GM12878 (cell line): ENCODE data around the gene GPC5. TPM values are rescaled to one million over a fixed set of nuclear protein-coding genes. Genes with fewer than 3 reads are reported as not detected.
"Not testable (repeated sequence)": the region's sequence is repeated elsewhere in the genome, so short reads cannot be mapped to it uniquely, and the experiment has no call there.

Experiments used
- ATAC-seq: fragments of 200-7000 bp; cut with Tn5 transposase; 3 replicates; pipeline ENCODE4 v1.9.1; 2020; ENCODE audit warnings: mild to moderate bottlenecking, moderate library complexity
- BruUV-seq: library from RNA; stranded (reverse); fragments of 400-500 nt; replicated peaks from 2 replicates; lab custom pipeline; 2021; lab: Mats Ljungman, UMichigan
- CTCF ChIA-PET: fragments of 300-600 bp; sonication (Branson Sonifier 250); formaldehyde crosslinking; extraction: SDS; loops from one replicate; lab custom pipeline; 2021; ENCODE audit warnings: inconsistent platforms; lab: Yijun Ruan, JAX
- POLR2A ChIA-PET: fragments of 350-600 bp; formaldehyde crosslinking; extraction: SDS; loops from one replicate; lab custom pipeline; 2021; ENCODE audit warnings: inconsistent platforms; lab: Charles Lee
- RAD21 ChIA-PET: fragments of 300-600 bp; sonication (Branson Sonifier 250); formaldehyde crosslinking; loops from one replicate; lab custom pipeline; 2023; ENCODE audit warnings: antibody characterized with exemption; ENCODE audit not compliant: unreplicated experiment; lab: Charles Lee
- SMC1A ChIA-PET: fragments of 300-600 bp; sonication (Branson Sonifier 250); formaldehyde crosslinking; loops from one replicate; lab custom pipeline; 2023; ENCODE audit not compliant: unreplicated experiment, uncharacterized antibody; lab: Charles Lee
- DNase-seq: peaks from one replicate; pipeline ENCODE4 v3.0.0-alpha.2; 2011; ENCODE audit warnings: low read depth, low spot score
- FAIRE-seq: peaks from 3 replicates; lab custom pipeline; 2011; peaks lifted over from hg19 to GRCh38; lab: Jason Lieb, UNC
- H2AFZ ChIP-seq: 2 replicates; pipeline ENCODE4 v1.6.0; 2011; ENCODE audit warnings: low read depth, low read length, control low read depth; ENCODE audit not compliant: control insufficient read depth
- H3K27ac ChIP-seq: 2 replicates; pipeline ENCODE4 v1.5.1; 2011; ENCODE audit warnings: control low read depth; ENCODE audit not compliant: control insufficient read depth, insufficient read depth
- H3K27me3 ChIP-seq, 2 experiments: replicated peaks in 1 of 2; 2 replicates each; pipeline versions ENCODE4 v1.6.0 to v1.6.1; 2011; ENCODE audit warnings: low read length in 1 of 2; ENCODE audit not compliant: control insufficient read depth in 2 of 2, insufficient read depth in 2 of 2
- H3K36me3 ChIP-seq, 2 experiments: 2 replicates each; pipeline ENCODE4 v1.5.1; 2011; ENCODE audit warnings: low read length in 1 of 2; ENCODE audit not compliant: control insufficient read depth in 2 of 2, insufficient read depth in 2 of 2
- H3K4me1 ChIP-seq: 2 replicates; pipeline ENCODE4 v1.6.1; 2011; ENCODE audit warnings: mild to moderate bottlenecking, low read length, moderate library complexity, mixed read lengths; ENCODE audit not compliant: control insufficient read depth, insufficient read depth
- H3K4me2 ChIP-seq: 2 replicates; pipeline ENCODE4 v1.6.0; 2011; ENCODE audit warnings: control low read depth; ENCODE audit not compliant: control insufficient read depth, insufficient read depth
- H3K4me3 ChIP-seq: fragments of 200-600 bp; sonication (generic); 2 replicates; pipeline ENCODE4 v1.5.1; 2016
- H3K79me2 ChIP-seq: 2 replicates; pipeline ENCODE4 v1.6.0; 2011; ENCODE audit warnings: low read length; ENCODE audit not compliant: control insufficient read depth, insufficient read depth
- H3K9ac ChIP-seq: 2 replicates; pipeline ENCODE4 v1.8.0; 2011; ENCODE audit warnings: low read length, control low read depth, mixed read lengths; ENCODE audit not compliant: control insufficient read depth, insufficient read depth
- H3K9me3 ChIP-seq: replicated peaks from 3 replicates; pipeline ENCODE4 v1.5.1; 2011; ENCODE audit warnings: mild to moderate bottlenecking, low read length; ENCODE audit not compliant: control insufficient read depth, insufficient read depth
- H4K20me1 ChIP-seq: 2 replicates; pipeline ENCODE4 v1.6.0; 2011; ENCODE audit not compliant: control insufficient read depth, insufficient read depth
- BCL3 ChIP-seq: IDR thresholded peaks from 2 replicates; pipeline ENCODE4 v1.6.1; 2011; ENCODE audit warnings: borderline replicate concordance, low read depth, mild to moderate bottlenecking, moderate library complexity, low read length; ENCODE audit not compliant: insufficient read depth, poor library complexity, severe bottlenecking
- BMI1 ChIP-seq: fragments of 450-650 bp; IDR thresholded peaks from 2 replicates; pipeline ENCODE4 v1.6.1; 2016; ENCODE audit warnings: mild to moderate bottlenecking, moderate library complexity, borderline replicate concordance
- E4F1 ChIP-seq: fragments of 450-650 bp; IDR thresholded peaks from 2 replicates; pipeline ENCODE4 v1.6.1; 2018; ENCODE audit warnings: borderline replicate concordance, mild to moderate bottlenecking; ENCODE audit not compliant: partially characterized antibody
- EGR1 ChIP-seq, 2 experiments: IDR thresholded peaks; 1 replicate in 1 of 2; 2 replicates in 1 of 2; pipeline ENCODE4 v1.6.1; 2011 to 2012; ENCODE audit warnings: low read depth in 2 of 2, low read length in 2 of 2, borderline replicate concordance in 1 of 2, mild to moderate bottlenecking in 1 of 2, moderate library complexity in 1 of 2
- EZH2 ChIP-seq: IDR thresholded peaks from 2 replicates; pipeline ENCODE4 v1.6.1; 2012; ENCODE audit warnings: low read depth, mild to moderate bottlenecking, control low read depth, inconsistent platforms, low read length, borderline replicate concordance; ENCODE audit not compliant: control insufficient read depth
- FOXK2 ChIP-seq: fragments of 450-650 bp; IDR thresholded peaks from 2 replicates; pipeline ENCODE4 v1.6.1; 2017; ENCODE audit warnings: mild to moderate bottlenecking, moderate library complexity
- IRF4 ChIP-seq: IDR thresholded peaks from 2 replicates; pipeline ENCODE4 v1.6.1; 2011; ENCODE audit warnings: low read depth, low read length
- MEF2A ChIP-seq: IDR thresholded peaks from 2 replicates; pipeline ENCODE4 v1.6.1; 2011; ENCODE audit warnings: low read depth, mild to moderate bottlenecking, low read length, moderate library complexity; ENCODE audit not compliant: insufficient read depth
- POU2F2 ChIP-seq: IDR thresholded peaks from 3 replicates; pipeline ENCODE4 v1.6.1; 2011; ENCODE audit warnings: low read depth, mild to moderate bottlenecking, low read length, borderline replicate concordance
- RELA ChIP-seq: fragments of 450-650 bp; IDR thresholded peaks from 2 replicates; pipeline ENCODE4 v1.8.0; 2014; ENCODE audit warnings: borderline replicate concordance; ENCODE audit not compliant: partially characterized antibody
- SMAD5 ChIP-seq: IDR thresholded peaks from 2 replicates; pipeline ENCODE4 v1.6.1; 2016; ENCODE audit warnings: antibody characterized with exemption, low read depth
- STAT1 ChIP-seq: fragments of 450-650 bp; conservative IDR thresholded peaks from 2 replicates; pipeline ENCODE4 v1.6.1; 2014; ENCODE audit warnings: antibody characterized with exemption, mild to moderate bottlenecking
- TAF1 ChIP-seq: IDR thresholded peaks from 2 replicates; pipeline ENCODE4 v1.6.1; 2011; ENCODE audit warnings: mild to moderate bottlenecking, low read depth, low read length, borderline replicate concordance
- TARDBP ChIP-seq: IDR thresholded peaks from 2 replicates; pipeline ENCODE4 v1.6.1; 2016; ENCODE audit warnings: borderline replicate concordance
- TCF3 ChIP-seq: IDR thresholded peaks from 2 replicates; pipeline ENCODE4 v1.6.1; 2012; ENCODE audit warnings: low read depth, mild to moderate bottlenecking, low read length, borderline replicate concordance; ENCODE audit not compliant: insufficient read depth
- YY1 ChIP-seq: IDR thresholded peaks from 2 replicates; pipeline ENCODE4 v1.6.1; 2011; ENCODE audit warnings: low read depth, mild to moderate bottlenecking, low read length
- WGBS: methylation state at CpG from one replicate; pipeline ENCODE4 v1.1.6; 2016; ENCODE audit warnings: low lambda C conversion rate; ENCODE audit not compliant: insufficient replicate concordance, insufficient coverage; ENCODE audit errors: missing lambda C conversion rate; 5-methylcytosine and 5-hydroxymethylcytosine counted together
- in situ Hi-C: fragments of 300-500 bp; cut with MboI; formaldehyde crosslinking; loops from 9 replicates; pipeline ENCODE4 v1.14.3; 2018; ENCODE audit warnings: mixed read lengths
- intact Hi-C: fragments of 100-400 bp; cut with micrococcal nuclease; formaldehyde crosslinking; loops from one replicate; pipeline ENCODE4 v1.14.2; 2022; ENCODE audit not compliant: unreplicated experiment
- polyA plus RNA-seq, 11 experiments: library from polyadenylated mRNA; depleted of rRNA in 4 of 11; unstranded in 6 of 11; stranded (reverse) in 5 of 11; fragments of >200 nt; fragmentation: Nextera tagmentation in 4 of 11; fragmentation: Illumina TruSeq in 1 of 11; extraction: Ambion mirVana in 4 of 11; extraction: Trizol in 1 of 11; gene quantifications; 1 replicate in 1 of 11; 2 replicates in 10 of 11; pipeline versions ENCODE4 v1.2.1 to v1.2.3, GENCODE V29; 2011 to 2016; ENCODE audit warnings: inconsistent platforms in 2 of 11, missing spikeins in 2 of 11, low read depth in 1 of 11
- total RNA-seq, 4 experiments: library from RNA; depleted of rRNA in 3 of 4; stranded (reverse); fragments of >200 nt in 3 of 4; fragmentation: Illumina TruSeq in 1 of 4; extraction: Trizol in 1 of 4; gene quantifications; 2 replicates each; pipeline versions ENCODE4 v1.2.1 to v1.2.3, GENCODE V29; 2013 to 2021

GPC5 gene
- total and polyA plus RNA-seq, 10 of the 15 experiments (the other 5 are each of a cell fraction or from before 2014, with no cell fraction given) = 0.05 to 0.87 (median 0.44) TPM; not detected in 1

GRCh38 chr13:92272177-92272576 lies 873.8 kb downstream of the GPC5 start:
- no peak for ATAC-seq
- in situ Hi-C loops = no loop called here

GRCh38 chr13:92280986-92281385 lies 882.6 kb downstream of the GPC5 start:
- H3K9ac ChIP-seq, in situ Hi-C loops, RAD21 ChIA-PET, H3K4me3 ChIP-seq, POLR2A ChIA-PET, FAIRE-seq, SMC1A ChIA-PET, intact Hi-C loops, CTCF ChIA-PET, H3K27me3 ChIP-seq, H3K4me2 ChIP-seq, H3K9me3 ChIP-seq, BruUV-seq, DNase-seq, H3K4me1 ChIP-seq, H4K20me1 ChIP-seq, H3K36me3 ChIP-seq, H2AFZ ChIP-seq, H3K79me2 ChIP-seq, H3K27ac ChIP-seq, ATAC-seq: not testable (repeated sequence)
- 20% methylated on average over 8 of the region's 8 CpGs for WGBS

More at GRCh38 chr13:92272177-92272576, 873.8 kb downstream of the GPC5 start:
- Histone ChIP-seq H3K4me3 (no peak overlapping the region), H3K27me3 (no peaks in the 10 kb centered on the region), H3K36me3 (no peaks in the 10 kb centered on the region), H3K79me2 (no peaks in the 10 kb centered on the region), H3K27ac (no peak overlapping the region), H4K20me1 (no peaks in the 10 kb centered on the region), H3K9ac (no peak overlapping the region), H3K4me2 (no peak overlapping the region), H2AFZ (no peak overlapping the region), H3K4me1 (no peaks in the 10 kb centered on the region), H3K9me3 (no peaks in the 10 kb centered on the region)
- ChIA-PET CTCF (no interaction called here), SMC1A (no interaction called here), RAD21 (no interaction called here), POLR2A (no interaction called here)
- TF ChIP-seq POU2F2 = no peak
- no peak for TF ChIP-seq TARDBP
- no peak for TF ChIP-seq TAF1
- no peak for TF ChIP-seq STAT1
- TF ChIP-seq RELA = no peak
- no peak for TF ChIP-seq TCF3
- no peak for TF ChIP-seq EGR1 (IDR thresholded peaks at IDR 0.05; ENCODE audit: borderline replicate concordance in 1 of 2, low read depth in 2 of 2, low read length in 2 of 2)
- TF ChIP-seq E4F1 = no peak
- TF ChIP-seq BMI1 = no peak
- TF ChIP-seq FOXK2 = no peak
- no peak for TF ChIP-seq BCL3
- TF ChIP-seq EZH2 = no peak
- no peak for TF ChIP-seq YY1
- no peak for TF ChIP-seq MEF2A
- TF ChIP-seq SMAD5 = no peak
- TF ChIP-seq IRF4 = no peak
- intact Hi-C loops = loop anchor here (10.0 kb wide), 1 partner anchor 63 kb away; no protein-coding TSS in a partner anchor
- BruUV-seq = no TSS peak
- DNase-seq (no peak), FAIRE-seq (no peak)
- WGBS = 33% methylated on average over 1 of the region's 1 CpG
